HEK293T (cell line): ENCODE measurements around the gene PROB1.

Experiments used
- ARNT ChIP-seq: fragments of 450-650 bp; IDR thresholded peaks from 2 replicates; pipeline ENCODE4 v1.6.1; 2017; ENCODE audit warnings: mild to moderate bottlenecking
- ELF4 ChIP-seq: fragments of 450-650 bp; IDR thresholded peaks from 2 replicates; pipeline ENCODE4 v1.6.1; 2017; ENCODE audit warnings: antibody characterized with exemption
- FOXA1 ChIP-seq: fragments of 450-650 bp; IDR thresholded peaks from 2 replicates; pipeline ENCODE4 v1.6.1; 2016; ENCODE audit warnings: mild to moderate bottlenecking
- LEF1 ChIP-seq: fragments of 450-650 bp; IDR thresholded peaks from 2 replicates; pipeline ENCODE4 v1.6.1; 2017; ENCODE audit warnings: mild to moderate bottlenecking, borderline replicate concordance

- TF ChIP-seq LEF1 = no peak
- TF ChIP-seq ARNT = no peak
- TF ChIP-seq FOXA1 = no peak
- no peak for TF ChIP-seq ELF4
These were observed 16.6 kb downstream of the PROB1 start for GRCh38 chr5:139378101-139378825.
